NT2/D1 (cell line): Measurements from ENCODE around the gene SPEN.

Experiments used
- SUZ12 ChIP-seq: IDR thresholded peaks from 2 replicates; pipeline ENCODE4 v1.6.1; 2011; ENCODE audit not compliant: insufficient read length, insufficient read depth; ENCODE audit errors: extremely low read depth
- YY1 ChIP-seq: IDR thresholded peaks from 2 replicates; pipeline ENCODE4 v1.6.1; 2011; ENCODE audit not compliant: insufficient read length, insufficient read depth
- ZNF274 ChIP-seq: IDR thresholded peaks from 2 replicates; pipeline ENCODE4 v1.6.1; 2011; ENCODE audit warnings: mild to moderate bottlenecking, low read depth, low read length

- no peak for TF ChIP-seq ZNF274
- TF ChIP-seq YY1, result no peak
- TF ChIP-seq SUZ12, result no peak
Measured at GRCh38 chr1:15958111-15958510, 110.6 kb downstream of the SPEN start.
